Measurements from ENCODE around the gene TFRC.

The TFRC gene

DNA sequence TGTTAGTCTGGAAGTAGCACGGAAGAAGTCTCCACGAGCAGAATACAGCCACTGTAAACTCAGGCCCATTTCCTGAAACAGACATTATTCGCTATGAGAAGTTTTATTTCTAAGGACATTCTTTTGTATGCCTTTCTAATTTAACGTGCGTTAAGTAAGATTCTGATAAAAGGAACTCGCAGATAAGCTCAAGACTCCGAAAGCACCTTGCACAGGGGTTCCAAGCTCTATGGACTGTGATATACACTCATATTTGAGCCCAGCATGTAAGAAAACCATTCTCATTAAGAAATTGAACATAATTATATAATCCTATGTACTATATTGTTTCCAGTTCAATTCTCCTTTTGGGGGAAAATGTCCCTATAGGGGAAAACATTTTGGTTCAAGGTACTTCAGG is 28.4 kb downstream of the TFRC start:
- TF ChIP-seq, protein P1, sequence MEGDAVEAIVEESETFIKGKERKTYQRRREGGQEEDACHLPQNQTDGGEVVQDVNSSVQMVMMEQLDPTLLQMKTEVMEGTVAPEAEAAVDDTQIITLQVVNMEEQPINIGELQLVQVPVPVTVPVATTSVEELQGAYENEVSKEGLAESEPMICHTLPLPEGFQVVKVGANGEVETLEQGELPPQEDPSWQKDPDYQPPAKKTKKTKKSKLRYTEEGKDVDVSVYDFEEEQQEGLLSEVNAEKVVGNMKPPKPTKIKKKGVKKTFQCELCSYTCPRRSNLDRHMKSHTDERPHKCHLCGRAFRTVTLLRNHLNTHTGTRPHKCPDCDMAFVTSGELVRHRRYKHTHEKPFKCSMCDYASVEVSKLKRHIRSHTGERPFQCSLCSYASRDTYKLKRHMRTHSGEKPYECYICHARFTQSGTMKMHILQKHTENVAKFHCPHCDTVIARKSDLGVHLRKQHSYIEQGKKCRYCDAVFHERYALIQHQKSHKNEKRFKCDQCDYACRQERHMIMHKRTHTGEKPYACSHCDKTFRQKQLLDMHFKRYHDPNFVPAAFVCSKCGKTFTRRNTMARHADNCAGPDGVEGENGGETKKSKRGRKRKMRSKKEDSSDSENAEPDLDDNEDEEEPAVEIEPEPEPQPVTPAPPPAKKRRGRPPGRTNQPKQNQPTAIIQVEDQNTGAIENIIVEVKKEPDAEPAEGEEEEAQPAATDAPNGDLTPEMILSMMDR (IDR thresholded peaks at IDR 0.05; ENCODE audit: insufficient read depth, missing control alignments) = no peak
- DNase-seq (ENCODE audit: insufficient read length, low spot score) (no peak), FAIRE-seq (no peak)

DNA sequence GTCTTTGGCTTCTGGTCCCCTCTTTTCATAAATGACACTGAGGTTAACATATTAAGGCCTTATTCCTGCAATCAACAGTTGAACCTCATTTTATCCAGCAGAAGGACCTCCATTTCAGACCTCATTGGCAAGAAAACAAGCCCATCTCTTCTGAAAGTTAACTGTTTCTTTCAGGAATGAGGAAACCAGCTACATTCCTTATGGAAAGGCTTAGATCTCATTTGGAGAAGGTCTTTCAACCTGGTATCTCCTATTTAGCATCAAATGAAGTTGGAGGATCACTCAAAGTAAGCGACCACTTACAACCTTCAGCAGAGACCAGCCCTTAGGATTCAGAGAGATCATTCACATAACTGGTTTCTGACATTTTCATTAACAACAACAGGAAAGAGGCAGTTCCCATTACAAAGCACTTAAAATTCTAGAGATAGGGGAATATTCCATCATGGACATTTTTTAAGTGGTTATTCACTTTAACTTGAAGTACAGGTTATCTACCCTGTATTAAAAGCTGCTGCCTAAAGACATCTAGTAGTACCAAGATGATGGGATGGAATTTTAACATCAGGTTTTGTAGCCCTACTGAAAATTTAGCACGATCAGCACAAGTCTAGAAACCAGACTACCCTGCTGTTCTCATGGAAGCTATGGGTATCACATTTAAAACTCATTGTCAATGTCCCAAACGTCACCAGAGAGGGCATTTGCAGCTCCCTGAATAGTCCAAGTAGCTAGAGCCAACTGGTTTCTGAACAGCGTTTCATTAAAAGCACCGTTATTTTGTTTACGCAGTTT is 30.4 kb downstream of the TFRC start:
- TF ChIP-seq, protein P1 (IDR thresholded peaks at IDR 0.05; ENCODE audit: insufficient read depth, missing control alignments) = no peak
- FAIRE-seq (no peak), DNase-seq (ENCODE audit: insufficient read length, low spot score) (no peak)

DNA sequence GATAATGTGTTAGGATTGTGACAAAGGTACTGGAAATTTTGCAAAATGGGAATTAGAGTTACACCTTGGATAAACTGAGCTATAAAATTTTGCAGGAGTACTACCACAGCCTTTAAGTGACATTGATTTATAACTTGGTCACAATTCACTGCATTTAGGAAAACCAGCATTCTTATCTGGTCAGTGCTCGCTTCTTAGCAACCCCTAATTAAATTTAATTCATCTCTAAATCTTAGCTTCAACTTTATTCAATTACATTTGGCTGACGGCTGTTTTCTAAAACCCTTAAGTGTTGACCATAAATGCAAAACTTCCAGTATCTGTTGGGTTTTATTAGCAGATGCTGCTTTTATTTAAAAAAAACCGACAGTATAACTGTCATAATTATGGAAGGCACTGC is 31.3 kb downstream of the TFRC start:
- no peak for FAIRE-seq
- TF ChIP-seq, protein P1 (IDR thresholded peaks at IDR 0.05; ENCODE audit: insufficient read depth, missing control alignments) = no peak

DNA sequence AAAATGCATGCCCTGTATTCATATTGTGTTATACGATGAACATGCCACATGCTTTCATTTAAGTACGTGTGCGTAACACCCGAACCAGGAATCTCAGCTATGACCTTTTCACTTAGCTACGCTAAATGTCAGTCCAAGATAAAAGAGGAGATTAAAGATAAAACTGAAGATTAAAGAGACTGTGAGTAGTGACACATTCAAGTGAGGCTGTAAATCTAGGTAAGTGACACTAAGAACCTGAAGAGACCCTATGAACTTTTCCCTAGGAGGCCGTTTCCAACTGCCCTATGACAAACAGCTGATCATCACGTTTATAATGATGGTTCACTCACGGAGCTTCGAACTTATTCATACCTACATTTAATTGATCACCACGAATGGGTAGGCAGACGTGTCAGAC is 32.2 kb downstream of the TFRC start:
- TF ChIP-seq, protein P1 (IDR thresholded peaks at IDR 0.05; ENCODE audit: insufficient read depth, missing control alignments) = no peak
- FAIRE-seq (no peak), DNase-seq (ENCODE audit: insufficient read length, low spot score) (no peak)

More for the DNA sequence above, 31.3 kb downstream of the TFRC start:
- no peak for DNase-seq (ENCODE audit: insufficient read length, low spot score)

DNA sequence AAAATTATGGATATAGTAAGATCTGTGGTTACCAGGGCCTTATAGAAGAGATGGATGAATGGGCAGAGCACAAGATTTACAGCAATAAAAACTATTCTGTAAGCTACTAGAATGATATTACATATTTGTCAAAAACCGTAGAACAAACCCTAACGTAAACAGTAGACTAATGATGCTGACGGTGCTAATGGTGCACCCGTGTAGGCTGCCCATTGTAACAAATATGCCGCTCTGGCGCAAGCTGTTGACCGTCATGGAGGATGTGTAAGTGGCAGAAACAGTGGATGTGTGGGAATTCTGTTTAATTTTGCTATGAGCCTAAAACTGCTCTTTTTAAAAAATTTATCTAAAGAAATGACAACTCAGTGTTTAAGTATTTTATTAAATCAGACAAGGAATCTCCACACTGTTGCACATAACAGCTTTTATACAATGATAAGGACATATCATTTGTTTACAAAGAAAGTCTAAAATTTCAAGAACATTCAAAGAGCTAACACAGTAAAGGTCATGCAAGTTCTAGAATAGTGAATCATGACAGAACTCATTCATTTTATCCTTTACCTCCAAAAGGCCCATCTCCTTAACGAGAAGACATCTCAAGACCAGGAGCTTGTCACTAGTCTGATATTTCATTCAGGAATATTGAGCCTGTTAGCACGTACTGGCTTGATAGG is 32.8 kb downstream of the TFRC start:
- FAIRE-seq (no peak), DNase-seq (ENCODE audit: insufficient read length, low spot score) (no peak)
- TF ChIP-seq, protein P1 (IDR thresholded peaks at IDR 0.05; ENCODE audit: insufficient read depth, missing control alignments) = no peak

- TF ChIP-seq, protein P1 (IDR thresholded peaks at IDR 0.05; ENCODE audit: insufficient read depth, missing control alignments) = no peak
- no peak for DNase-seq (ENCODE audit: insufficient read length, low spot score)
- FAIRE-seq = no peak
These were observed 34.4 kb downstream of the TFRC start for GRCh38 chr3:196047391-196048030.
